ENCODE data around the gene ATG7.

ATG7 gene

DNA sequence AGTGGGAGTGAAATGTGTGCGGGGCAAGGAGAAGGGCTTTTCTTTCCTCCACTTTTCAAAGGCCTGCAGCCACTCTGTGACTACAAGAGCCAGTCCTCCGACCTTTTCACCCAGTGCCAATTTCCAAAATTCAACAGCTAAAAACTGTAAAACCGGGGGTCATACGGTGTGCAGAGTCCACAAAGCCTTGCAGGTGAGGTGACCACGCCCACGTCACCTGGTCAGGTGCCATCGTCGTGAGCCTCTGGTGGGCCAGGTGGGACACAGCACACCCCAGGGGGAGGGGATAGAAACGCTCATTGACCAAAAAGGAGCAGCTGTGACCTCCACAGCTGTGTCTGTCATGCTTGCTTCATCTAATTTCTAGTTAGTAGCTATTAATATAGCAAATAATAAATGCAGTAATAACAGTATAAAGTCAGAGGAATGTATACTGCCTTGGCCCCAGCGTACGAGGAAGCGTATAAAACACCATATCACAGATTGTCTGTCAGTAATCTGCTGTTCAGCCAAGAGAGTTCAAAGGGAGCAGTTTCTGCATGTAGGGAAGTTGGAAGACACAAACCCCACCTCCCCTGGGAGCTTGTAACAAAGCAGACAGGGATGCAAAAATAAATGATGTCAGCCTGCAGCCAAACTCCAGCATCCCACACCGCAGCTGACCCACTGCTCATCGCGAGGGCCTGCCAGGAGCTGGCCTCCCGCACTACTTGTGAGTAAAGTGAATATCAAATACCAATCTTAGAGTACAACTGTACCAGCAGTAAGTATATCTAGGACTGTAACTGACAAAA, 284.9 kb downstream of the ATG7 start:
- no peak for DNase-seq (ENCODE audit: low read depth)

DNA sequence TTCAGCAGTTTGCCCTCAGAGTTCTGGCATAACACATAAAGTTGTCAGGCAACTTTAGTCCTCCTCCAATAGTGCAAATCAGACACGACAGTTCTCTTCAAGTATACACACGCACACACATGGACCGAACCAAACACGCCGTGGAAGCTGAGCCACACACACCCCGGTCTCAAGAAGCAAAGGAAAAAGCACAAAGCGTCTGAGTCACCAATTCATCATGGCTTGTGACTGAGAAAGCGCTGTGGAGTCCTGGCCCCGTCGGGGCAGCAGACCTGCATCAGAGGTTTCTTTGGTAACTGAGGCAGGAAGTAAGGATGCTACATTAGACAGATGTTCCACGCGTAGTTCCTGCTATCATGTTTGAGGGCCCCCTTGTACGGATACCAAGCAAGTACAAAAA, 285.8 kb downstream of the ATG7 start:
- no peak for DNase-seq (ENCODE audit: low read depth)

GRCh38 chr3:11558411-11558903, 286.3 kb downstream of the ATG7 start:
- DNase-seq (ENCODE audit: low read depth): no peak

DNA sequence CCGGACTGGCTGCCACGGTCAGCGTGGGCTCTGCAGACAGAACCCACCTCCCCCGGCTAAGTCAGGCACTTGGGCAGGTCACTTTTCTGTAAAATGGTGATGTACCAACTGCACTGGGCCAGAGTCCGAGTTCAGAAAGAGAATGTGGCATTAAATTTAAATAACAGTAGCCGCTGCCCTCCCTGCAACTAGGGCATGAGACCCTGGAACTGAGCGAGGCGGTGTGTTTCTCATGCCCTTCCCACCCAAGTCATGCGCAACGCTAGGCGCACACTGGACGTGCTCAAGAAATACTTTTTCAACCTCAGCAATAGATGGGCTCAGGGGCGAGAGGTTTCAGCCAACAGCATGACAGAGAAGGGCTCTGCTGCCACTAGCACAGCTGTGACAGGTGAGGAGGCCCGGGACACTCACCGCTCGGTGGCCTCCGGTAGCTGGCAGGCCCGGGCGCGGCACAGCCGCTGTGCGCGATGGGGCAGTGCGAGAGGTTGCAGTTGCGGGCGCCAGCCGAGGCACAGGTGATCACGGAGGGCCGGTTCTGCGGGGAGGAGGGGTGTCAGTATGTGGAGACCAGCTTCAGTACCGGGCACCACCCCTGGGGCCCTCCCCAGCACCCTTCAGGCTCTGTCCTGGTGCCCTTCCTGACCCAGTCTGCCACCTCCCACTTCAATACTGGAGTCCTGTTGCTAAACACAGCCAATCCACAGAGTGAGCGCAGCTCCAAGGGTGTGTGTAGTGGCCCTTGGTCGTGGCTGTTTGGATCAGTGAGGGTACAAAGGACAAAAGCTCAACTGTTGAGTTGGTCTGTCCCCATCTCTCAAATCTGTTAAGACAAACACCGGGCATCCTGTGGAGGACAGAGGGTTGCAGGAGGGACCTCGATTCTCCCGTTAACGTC, 287.0 kb downstream of the ATG7 start:
- DNase-seq (ENCODE audit: low read depth): no peak

DNA sequence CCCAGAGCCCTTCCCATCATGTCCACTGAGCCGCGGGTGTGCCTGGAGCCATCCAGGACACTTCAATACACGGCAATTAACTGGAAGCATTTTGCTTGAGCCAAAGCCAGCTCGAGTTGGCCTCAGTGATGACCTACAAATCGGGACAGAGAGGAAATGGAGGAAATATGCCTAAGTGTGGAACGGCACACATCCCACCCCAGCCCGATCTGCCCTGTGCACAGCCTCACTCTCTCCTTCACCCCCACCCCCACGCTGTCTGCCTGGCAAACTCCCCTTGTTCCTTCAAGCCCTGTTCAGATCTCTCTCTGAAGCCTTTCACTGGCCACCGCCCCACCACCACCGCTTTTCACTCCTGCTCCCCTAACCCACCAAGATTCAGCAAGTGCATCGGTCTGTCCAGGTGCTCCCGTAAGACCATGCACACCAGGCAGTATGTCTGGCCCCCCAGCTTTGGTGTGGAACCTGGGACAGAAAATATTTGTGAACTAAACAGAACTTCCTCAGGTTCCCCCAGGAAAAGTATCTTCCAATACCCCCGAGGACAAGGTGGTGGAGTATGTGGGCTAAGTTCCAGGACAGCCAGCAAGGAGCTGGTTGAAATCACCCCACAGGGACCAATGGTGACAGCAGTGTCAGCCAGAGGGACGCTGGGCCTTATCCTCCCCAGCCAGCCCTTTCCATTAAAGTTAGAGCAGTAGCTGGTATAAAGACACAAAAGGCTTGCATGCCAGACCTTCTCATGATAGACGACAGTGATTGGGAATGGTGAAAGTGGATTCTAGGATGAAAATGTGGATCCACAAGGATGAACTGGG, 287.8 kb downstream of the ATG7 start:
- no peak for DNase-seq (ENCODE audit: low read depth)

DNA sequence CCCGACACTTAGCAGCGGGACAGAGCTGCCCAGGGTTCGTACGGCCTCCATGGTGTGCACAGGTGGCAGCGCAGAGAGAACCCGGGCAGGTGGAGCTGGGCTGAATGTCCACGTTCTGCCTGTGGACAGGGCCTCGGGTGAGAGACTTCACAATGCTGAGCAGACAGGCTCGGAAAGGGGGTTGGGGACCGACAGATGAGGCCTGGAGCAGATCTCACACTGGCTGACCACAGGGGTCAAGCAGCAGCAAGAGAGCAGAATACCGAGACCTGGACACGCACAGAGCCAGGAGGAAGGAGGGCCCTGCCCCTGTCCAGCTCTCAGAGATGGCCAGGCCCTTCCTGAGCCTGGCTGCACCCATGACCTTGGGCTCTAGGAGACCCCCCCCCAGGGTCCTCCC, 288.5 kb downstream of the ATG7 start:
- no peak for DNase-seq (ENCODE audit: low read depth)

DNA sequence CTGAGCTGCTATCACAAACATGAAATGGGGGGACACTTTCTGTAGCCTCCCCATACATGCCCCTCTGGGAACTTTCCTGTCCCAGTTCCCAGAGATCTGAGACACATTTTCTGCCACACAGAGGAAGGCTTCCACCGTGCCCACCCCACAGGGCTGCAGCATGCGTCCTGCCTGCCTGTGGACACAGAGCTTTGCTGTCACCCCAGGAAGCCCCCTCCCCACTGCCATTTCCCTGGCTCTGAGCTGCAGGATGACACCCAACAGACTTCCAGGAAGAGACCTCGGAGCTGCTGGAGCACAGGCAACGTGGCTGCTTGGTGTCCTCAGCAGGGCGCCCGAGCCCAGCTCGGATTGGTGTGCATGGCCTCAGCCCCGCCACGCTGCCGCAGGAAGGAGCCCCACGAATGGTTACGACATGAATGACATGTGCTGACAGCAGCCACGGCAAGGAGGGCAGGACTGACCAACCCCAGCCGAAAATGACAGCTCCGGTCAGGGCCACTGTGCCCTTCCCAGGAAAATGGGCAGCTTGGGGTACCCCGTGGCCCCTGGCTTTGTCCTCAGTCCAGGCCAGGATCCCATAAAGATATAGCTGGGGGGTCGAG, 290.2 kb downstream of the ATG7 start:
- no peak for DNase-seq (ENCODE audit: low read depth)

GRCh38 chr3:11563159-11563864, 291.1 kb downstream of the ATG7 start:
- no peak for DNase-seq (ENCODE audit: low read depth)

- no peak for DNase-seq (ENCODE audit: low read depth)
Observed at GRCh38 chr3:11563865-11564185, 291.6 kb downstream of the ATG7 start.

DNA sequence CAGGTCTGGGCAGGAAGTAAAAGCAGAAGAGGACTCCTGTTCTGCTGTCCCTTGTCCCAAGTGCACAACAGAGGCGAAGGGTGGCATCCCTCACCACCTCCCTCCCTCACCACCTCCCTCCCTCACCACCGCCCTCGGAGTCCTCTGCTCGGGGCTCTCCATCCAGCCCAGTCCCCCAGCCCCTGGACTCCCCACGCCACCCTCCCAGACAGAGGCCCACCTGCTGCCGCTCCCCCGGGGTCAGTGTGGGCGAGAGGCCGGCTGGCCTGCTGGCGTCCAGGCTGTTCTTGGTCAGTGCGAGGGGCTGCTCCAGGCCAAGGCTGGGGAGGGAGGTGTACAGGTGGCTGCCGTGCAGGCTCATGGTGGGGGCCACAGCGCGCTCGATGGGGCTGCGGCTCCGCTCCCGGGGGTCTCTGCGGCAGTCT, 292.4 kb downstream of the ATG7 start:
- DNase-seq (ENCODE audit: low read depth): no peak

DNA sequence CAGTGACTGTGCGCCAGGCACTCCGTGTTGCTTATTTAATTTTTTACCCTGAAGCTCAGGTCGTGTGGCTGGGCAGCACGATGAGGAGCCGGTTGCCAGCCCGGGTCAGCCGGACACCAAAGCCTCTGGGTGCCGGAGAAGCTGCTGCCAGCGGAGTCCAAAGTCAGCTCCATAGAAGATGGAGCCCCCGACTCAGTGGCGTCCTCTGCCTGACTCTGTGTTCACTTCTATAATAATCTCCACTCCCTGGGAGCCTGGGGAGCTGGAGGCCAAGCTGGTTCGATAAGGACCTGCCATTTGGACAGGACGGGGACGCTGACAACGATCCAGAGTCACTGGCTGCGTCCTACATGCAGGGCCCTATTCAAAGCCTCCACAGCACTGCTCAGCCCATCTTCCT, 292.9 kb downstream of the ATG7 start:
- DNase-seq (ENCODE audit: low read depth): no peak

GRCh38 chr3:11565492-11565891, 293.3 kb downstream of the ATG7 start:
- DNase-seq (ENCODE audit: low read depth): no peak

- DNase-seq (ENCODE audit: low read depth): no peak
Observed at GRCh38 chr3:11565932-11566331, 293.7 kb downstream of the ATG7 start.

DNA sequence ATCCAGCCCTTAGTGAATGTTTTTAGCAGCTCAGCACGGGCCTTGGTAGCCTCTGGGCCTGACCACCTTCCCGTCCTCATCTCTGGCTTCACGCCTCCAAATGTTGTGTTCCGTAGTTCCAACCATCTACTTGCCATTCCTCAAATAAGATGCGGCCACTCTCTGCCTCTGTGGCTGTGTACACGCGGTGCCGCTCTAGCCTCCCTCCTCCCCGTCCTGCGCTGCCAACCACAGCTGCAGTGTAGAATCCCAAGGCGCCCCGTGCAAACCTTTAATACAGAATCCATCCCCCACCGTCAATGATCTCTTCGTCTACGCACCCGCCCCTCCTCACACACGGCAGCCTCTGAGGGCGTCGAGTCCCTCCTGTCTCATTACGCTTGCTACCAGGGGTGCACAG, 294.3 kb downstream of the ATG7 start:
- no peak for DNase-seq (ENCODE audit: low read depth)

DNA sequence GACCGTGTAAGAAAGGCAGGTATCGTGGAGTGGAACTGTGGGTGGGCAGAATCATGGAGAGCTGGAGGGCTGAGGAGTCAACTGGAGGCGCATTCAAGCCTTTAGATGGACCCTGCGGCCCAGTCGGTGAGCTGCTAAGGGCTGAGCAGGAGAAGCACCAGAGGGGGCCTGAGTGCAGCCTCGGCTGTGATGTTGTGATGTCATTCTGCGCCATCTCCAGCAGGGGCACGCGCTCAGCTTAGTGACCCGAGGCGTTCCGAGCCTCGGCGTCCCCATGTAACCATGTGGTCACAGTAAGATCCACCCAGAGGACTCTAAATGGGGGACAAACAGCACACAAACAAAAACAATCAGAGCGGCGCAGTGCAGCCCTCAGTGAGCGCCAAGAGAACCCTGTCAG, 294.7 kb downstream of the ATG7 start:
- no peak for DNase-seq (ENCODE audit: low read depth)

GRCh38 chr3:11567516-11568467, 295.6 kb downstream of the ATG7 start:
- no peak for DNase-seq (ENCODE audit: low read depth)

GRCh38 chr3:11568503-11569155, 296.4 kb downstream of the ATG7 start:
- no peak for DNase-seq (ENCODE audit: low read depth)

DNA sequence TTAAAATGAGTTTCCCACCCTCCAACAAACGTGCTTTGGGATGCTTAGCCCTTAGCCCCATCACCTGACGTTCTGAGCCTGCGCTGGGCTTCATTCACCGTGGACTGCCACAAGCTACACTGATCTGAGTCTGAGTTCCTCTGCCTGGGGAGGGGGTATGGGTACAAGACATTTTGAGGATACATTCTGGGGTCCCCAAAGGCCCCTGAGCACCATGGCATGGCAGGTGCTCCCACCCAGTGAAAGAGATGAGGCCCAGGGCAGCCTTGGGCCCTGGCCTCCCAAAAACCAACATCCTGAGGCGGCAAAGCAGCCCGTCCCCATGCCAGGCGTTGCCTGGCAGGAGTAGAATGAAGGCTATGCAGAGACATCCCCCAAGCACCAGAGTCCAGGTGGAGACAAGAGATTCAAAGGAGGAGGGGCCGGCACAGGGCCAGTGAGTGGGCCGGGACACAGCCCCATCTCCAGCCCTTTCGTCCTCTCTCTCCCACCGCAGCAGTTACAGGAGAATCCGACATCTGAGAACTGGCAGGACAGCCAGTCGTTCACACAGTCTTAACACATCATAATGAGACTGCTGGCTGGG, 297.1 kb downstream of the ATG7 start:
- no peak for DNase-seq (ENCODE audit: low read depth)

- no peak for DNase-seq (ENCODE audit: low read depth)
Observed at GRCh38 chr3:11570251-11570650, 298.1 kb downstream of the ATG7 start.

Measured in activated T-cell treated with anti-CD3 and anti-CD28 coated beads for 24 hours (primary cell).